PFSK-1 (cell line): ENCODE data around the gene HAP1.
A peak's percentile ranks its signal among the peaks of the same experiment; 100 is the strongest.

Source experiments
- FOXP2 ChIP-seq: optimal IDR thresholded peaks from 2 replicates; pipeline ENCODE3; 2011; ENCODE audit warnings: borderline replicate concordance, control low read depth, inconsistent platforms; ENCODE audit not compliant: insufficient read depth; ENCODE audit errors: extremely low read length, extremely low read depth
- POLR2AphosphoS5 ChIP-seq: IDR thresholded peaks from 2 replicates; pipeline ENCODE4 v1.6.1; 2012; ENCODE audit warnings: low read depth, mild to moderate bottlenecking, control low read depth, low read length, moderate library complexity
- SIN3A ChIP-seq: IDR thresholded peaks from 2 replicates; pipeline ENCODE4 v1.6.1; 2012; ENCODE audit warnings: mild to moderate bottlenecking, low read length, moderate library complexity, borderline replicate concordance; ENCODE audit not compliant: insufficient read depth
- TAF1 ChIP-seq: IDR thresholded peaks from 2 replicates; pipeline ENCODE4 v1.6.1; 2012; ENCODE audit warnings: low read length, control low read depth, borderline replicate concordance; ENCODE audit not compliant: insufficient read depth
- TF ChIP-seq, protein P1 (sequence below), 2 experiments: IDR thresholded peaks; 2 replicates each; pipeline versions ENCODE4 v1.6.1 to v1.8.0; 2011 to 2012; ENCODE audit warnings: low read depth in 2 of 2, low read length in 2 of 2, control low read depth in 1 of 2, inconsistent platforms in 1 of 2, mild to moderate bottlenecking in 1 of 2, moderate library complexity in 1 of 2; ENCODE audit not compliant: insufficient read depth in 1 of 2

HAP1 gene

DNA sequence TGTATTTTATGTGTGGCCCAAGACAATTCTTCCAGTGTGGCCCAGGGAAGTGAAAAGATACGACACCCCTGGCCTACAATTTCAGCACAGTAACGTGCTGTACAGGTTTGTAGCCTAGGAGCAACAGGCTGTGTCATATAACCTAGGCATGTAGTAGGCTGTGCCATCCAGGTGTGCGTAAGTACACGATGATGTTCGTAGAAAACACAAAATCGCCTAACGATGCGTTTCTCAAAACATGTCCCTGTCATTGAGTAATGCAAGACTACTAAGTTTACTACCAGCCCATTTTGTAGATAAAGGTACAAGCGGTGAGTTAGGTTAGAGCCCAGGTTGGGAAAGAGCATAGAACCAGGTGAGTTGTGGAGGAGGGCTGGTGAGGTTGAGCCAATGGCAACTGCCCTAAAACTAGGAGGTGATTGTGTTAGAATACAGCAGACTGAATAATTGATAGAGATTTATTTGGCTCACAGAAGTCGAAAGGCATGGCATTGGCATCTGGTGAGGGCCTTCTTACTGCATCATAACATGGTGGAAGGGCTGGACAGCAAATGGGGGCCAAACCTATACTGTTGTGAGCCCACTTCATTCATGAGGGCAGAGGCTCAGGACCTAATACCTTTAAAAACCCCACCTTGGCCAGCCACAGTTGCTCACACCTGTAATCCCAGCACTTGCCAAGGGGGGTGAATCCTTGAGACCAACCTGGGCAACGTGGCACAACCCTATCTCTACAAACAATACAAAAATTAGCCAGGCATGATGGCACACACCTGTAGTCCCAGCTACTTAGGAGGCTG, 41.5 kb downstream of the HAP1 start:
- TF ChIP-seq SIN3A (no peak), FOXP2 (no peak), POLR2AphosphoS5 (no peak; the same call in none of the 2 replicates), TAF1 (no peak)
- TF ChIP-seq, protein P1, sequence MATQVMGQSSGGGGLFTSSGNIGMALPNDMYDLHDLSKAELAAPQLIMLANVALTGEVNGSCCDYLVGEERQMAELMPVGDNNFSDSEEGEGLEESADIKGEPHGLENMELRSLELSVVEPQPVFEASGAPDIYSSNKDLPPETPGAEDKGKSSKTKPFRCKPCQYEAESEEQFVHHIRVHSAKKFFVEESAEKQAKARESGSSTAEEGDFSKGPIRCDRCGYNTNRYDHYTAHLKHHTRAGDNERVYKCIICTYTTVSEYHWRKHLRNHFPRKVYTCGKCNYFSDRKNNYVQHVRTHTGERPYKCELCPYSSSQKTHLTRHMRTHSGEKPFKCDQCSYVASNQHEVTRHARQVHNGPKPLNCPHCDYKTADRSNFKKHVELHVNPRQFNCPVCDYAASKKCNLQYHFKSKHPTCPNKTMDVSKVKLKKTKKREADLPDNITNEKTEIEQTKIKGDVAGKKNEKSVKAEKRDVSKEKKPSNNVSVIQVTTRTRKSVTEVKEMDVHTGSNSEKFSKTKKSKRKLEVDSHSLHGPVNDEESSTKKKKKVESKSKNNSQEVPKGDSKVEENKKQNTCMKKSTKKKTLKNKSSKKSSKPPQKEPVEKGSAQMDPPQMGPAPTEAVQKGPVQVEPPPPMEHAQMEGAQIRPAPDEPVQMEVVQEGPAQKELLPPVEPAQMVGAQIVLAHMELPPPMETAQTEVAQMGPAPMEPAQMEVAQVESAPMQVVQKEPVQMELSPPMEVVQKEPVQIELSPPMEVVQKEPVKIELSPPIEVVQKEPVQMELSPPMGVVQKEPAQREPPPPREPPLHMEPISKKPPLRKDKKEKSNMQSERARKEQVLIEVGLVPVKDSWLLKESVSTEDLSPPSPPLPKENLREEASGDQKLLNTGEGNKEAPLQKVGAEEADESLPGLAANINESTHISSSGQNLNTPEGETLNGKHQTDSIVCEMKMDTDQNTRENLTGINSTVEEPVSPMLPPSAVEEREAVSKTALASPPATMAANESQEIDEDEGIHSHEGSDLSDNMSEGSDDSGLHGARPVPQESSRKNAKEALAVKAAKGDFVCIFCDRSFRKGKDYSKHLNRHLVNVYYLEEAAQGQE (IDR thresholded peaks at IDR 0.05; ENCODE audit: insufficient read depth in 1 of 2, low read depth in 2 of 2, low read length in 2 of 2): no peak

- TF ChIP-seq POLR2AphosphoS5 (peak; percentile 49; the same call in 1 of the 2 replicates), FOXP2 (no peak), TAF1 (0 out of 2 replicates have a peak, but pooled peaks have one; percentile 1), SIN3A (no peak)
- TF ChIP-seq, protein P1 (IDR thresholded peaks at IDR 0.05; ENCODE audit: insufficient read depth in 1 of 2, low read depth in 2 of 2, low read length in 2 of 2): no peak
These were observed 43.2 kb downstream of the HAP1 start for GRCh38 chr17:41691031-41691777.

- TF ChIP-seq POLR2AphosphoS5: no peak
- TF ChIP-seq TAF1: no peak
- TF ChIP-seq, protein P1 (IDR thresholded peaks at IDR 0.05; ENCODE audit: insufficient read depth in 1 of 2, low read depth in 2 of 2, low read length in 2 of 2): no peak
- no peak for TF ChIP-seq FOXP2
These were observed 43.9 kb downstream of the HAP1 start for GRCh38 chr17:41690497-41690896.

DNA sequence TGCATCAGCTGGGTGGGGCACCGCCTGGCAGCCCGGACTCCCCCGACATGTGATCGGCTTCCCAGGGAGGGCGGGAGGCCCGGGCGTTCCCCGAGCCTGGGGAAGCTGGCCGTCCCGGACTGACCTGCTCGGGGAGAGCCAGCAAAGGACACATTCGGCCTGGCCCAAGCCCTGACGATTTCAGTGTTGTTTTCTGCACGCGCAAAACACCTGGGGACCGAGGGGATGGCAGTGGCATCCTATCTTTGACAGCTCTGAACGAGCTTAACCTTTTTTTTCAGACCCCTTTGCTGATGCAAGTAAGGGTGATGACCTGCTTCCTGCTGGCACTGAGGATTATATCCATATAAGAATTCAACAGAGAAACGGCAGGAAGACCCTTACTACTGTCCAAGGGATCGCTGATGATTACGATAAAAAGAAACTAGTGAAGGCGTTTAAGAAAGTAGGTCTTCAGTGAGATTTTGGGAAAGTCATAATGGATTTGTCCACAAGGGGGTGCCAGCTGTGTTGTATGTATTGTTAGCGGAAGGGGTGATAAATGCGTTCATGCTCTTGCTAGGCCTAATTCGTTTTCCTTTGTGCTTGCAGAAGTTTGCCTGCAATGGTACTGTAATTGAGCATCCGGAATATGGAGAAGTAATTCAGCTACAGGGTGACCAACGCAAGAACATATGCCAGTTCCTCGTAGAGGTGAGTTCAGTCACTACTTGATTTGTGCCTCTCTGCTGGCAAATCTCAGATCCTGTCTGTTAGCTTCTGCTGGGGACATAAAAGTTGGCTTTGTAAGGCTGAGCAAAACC, 44.7 kb downstream of the HAP1 start:
- peak; percentile 91; the same call in 1 of the 2 replicates for TF ChIP-seq SIN3A
- TF ChIP-seq, protein P1 (IDR thresholded peaks at IDR 0.05; ENCODE audit: insufficient read depth in 1 of 2, low read depth in 2 of 2, low read length in 2 of 2): 0 out of 4 replicates have a peak, but pooled peaks of 1 of the 2 experiments have one; percentile 3
- TF ChIP-seq FOXP2: no peak
- TF ChIP-seq POLR2AphosphoS5: no peak; the same call in 1 of the 2 replicates
- TF ChIP-seq TAF1: no peak
